Esophagus (tissue), 2 donors: ENCODE measurements around the gene GNAO1. TPM values are rescaled to one million over a fixed set of nuclear protein-coding genes. Genes with fewer than 3 reads are reported as not detected.

ENCODE experiments used
- H3K27ac ChIP-seq, 2 donors: one replicate each; pipeline ENCODE4 v1.5.1; 2013; ENCODE audit warnings: low read depth in 2 of 2, mild to moderate bottlenecking in 2 of 2, inconsistent platforms in 1 of 2, low read length in 1 of 2, moderate library complexity in 1 of 2
- H3K27me3 ChIP-seq, 2 donors: one replicate each; pipeline ENCODE4 v1.6.1; 2013; ENCODE audit warnings: low read length in 2 of 2, control low read depth in 1 of 2, mild to moderate bottlenecking in 1 of 2; ENCODE audit not compliant: insufficient read depth in 2 of 2, control insufficient read depth in 1 of 2
- H3K36me3 ChIP-seq, 2 donors: one replicate each; pipeline ENCODE4 v1.6.1; 2013; ENCODE audit warnings: low read length in 1 of 2; ENCODE audit not compliant: control insufficient read depth in 2 of 2, insufficient read depth in 2 of 2
- H3K4me1 ChIP-seq, 2 donors: one replicate each; pipeline ENCODE4 v1.6.1; 2013; ENCODE audit warnings: low read length in 1 of 2; ENCODE audit not compliant: control insufficient read depth in 2 of 2, insufficient read depth in 2 of 2
- H3K4me3 ChIP-seq, 2 donors: one replicate each; pipeline ENCODE4 v1.5.1; 2013; ENCODE audit warnings: low read length in 2 of 2, mild to moderate bottlenecking in 2 of 2, low read depth in 1 of 2, moderate library complexity in 1 of 2
- H3K9me3 ChIP-seq, 2 donors: one replicate each; pipeline ENCODE4 v1.6.1; 2013; ENCODE audit warnings: mild to moderate bottlenecking in 2 of 2, low read depth in 1 of 2, low read length in 1 of 2, moderate library complexity in 1 of 2; ENCODE audit not compliant: control insufficient read depth in 2 of 2, insufficient read depth in 1 of 2
- WGBS, 2 donors: extraction: QIAGEN DNeasy Blood & Tissue Kit; methylation state at CpG; one replicate each; pipeline ENCODE4 v1.1.7; 2013; 5-methylcytosine and 5-hydroxymethylcytosine counted together
- polyA plus RNA-seq, 2 donors: library from polyadenylated mRNA; stranded (reverse); fragments of 200-250 nt; gene quantifications; one replicate each; pipeline ENCODE4 v1.2.3, GENCODE V29; 2013
- donor health status: healthy with polysubstance abuse.
- donor health status: Bipolar disorder and iron deficiency.

The GNAO1 gene
- polyA plus RNA-seq, 2 donors, result 0.75 to 1.0 TPM

DNA sequence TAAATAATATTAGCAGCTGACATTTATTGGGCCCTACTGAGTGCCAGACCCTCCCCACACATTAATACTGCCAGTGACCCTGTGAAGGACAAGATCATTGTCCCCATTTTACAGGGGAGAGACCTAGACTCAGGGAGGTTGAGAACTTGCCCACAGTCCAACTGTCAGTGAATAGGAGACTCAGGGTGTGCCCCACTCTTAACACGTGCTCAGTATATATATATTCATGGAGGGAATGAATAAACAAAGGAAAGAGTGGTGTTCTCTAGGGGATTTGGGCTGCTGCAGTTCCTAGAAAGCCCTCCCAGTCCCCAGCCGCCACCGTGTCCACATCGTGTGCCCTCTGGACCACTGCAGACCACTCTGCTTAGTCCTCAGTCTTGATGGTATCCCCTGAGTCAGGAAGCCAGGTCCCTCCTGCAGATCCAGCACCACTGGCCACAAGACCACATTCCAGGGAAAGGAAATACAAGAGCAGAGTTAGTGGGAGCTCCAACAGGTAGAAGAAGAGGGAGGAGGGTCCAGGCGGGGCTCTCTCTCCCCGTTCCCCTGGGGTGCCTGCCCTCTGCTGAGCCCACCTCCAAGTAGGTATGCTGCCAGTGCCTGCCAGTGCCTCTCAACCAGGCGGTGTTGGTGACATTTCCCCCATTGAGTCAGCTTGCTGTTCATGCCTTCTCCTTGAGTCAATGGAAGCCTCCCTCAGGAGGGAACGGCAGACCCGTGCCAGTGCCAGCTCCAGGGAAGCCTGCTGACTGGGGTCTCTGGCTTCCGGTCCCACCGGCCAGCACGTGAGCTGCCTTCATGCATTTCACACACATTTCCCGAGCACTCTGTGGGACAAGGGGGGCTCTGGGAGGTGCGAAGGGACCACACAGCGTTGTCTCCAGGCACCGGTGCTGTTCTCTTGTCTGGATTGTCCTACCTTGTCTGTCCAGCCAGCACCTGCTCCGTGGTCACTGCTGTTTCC, 75.6 kb downstream of the GNAO1 start:
- no peaks in the 10 kb centered on the region for H3K36me3 ChIP-seq
- 86 to 87% methylated on average over 17 of the region's 17 CpGs for WGBS, 2 donors
- no peaks in the 10 kb centered on the region for H3K9me3 ChIP-seq
- H3K27me3 ChIP-seq, result no peaks in the 10 kb centered on the region
- no peaks in the 10 kb centered on the region for H3K4me1 ChIP-seq
- H3K4me3 ChIP-seq, result no peak overlapping the region
- H3K27ac ChIP-seq, result no peak overlapping the region

DNA sequence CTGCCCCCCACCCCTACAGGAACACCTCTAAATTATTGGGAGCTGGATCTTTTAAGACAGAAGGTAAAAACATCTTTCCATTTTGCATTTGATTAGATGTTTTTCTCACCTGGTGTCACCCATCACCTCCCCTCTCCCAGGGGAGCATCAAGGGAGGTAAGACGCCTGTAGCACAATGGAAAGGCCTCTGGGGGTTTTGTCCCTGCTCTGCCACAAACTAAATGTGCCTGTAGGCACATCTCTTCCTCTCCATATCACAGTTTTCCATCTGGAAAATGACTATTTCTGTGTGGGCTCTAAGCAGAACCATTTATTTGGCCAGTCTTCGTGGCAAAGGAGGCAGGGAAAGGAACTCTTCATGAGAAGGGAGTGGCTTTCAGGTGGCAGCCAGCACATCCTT, 76.6 kb downstream of the GNAO1 start:
- no peaks in the 10 kb centered on the region for H3K9me3 ChIP-seq
- H3K27ac ChIP-seq, result no peak overlapping the region
- no peaks in the 10 kb centered on the region for H3K36me3 ChIP-seq
- no peak overlapping the region for H3K4me3 ChIP-seq
- no peaks in the 10 kb centered on the region for H3K4me1 ChIP-seq
- H3K27me3 ChIP-seq, result no peaks in the 10 kb centered on the region
- WGBS, 2 donors, result 68 to 74% methylated on average over 2 of the region's 2 CpGs

DNA sequence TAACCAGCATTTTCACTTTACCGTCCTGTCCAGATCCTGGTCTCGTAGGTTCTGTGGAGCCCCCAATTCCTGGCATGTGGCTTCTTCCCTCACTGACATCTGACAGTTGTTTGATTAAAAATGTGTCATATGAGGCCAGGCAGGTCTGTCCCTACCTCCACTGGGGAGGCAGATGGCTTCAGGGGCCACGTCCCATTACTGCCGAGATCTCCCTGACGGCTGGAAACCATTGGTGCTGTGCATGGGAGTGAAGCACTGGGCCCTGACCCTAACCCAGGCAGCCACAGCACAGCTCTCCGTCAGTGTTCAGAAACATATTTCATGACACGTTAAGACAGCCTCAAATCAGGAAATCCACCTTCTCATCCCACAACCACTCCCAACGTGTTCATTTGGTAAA, 77.5 kb downstream of the GNAO1 start:
- no peaks in the 10 kb centered on the region for H3K36me3 ChIP-seq
- H3K9me3 ChIP-seq, result no peaks in the 10 kb centered on the region
- peak overlapping the region in 1 of 2 donors; percentile 14 for H3K27ac ChIP-seq
- no peak overlapping the region for H3K4me3 ChIP-seq
- 83 to 90% methylated on average over 8 of the region's 8 CpGs for WGBS, 2 donors
- no peaks in the 10 kb centered on the region for H3K27me3 ChIP-seq
- H3K4me1 ChIP-seq, result no peaks in the 10 kb centered on the region

DNA sequence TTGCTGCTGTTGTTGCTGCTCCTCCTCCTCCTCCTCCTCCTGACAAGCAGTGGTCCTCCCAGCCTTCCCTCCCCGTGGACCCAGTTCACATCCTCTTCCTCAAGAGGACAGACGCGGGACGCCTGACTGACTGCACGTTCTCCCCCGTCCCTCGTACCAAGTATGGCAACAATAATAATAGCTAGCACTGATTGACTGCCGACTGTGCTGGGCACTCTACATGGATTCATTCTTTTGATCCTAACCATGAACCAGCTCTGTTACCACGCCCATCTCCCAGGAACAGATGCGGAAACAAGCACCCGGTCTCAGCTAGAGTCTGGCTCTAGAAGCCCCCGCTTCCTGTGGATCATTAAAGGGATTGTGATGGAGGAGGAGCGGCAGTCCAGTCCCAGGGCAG, 78.0 kb downstream of the GNAO1 start:
- Histone ChIP-seq H3K36me3 (no peaks in the 10 kb centered on the region), H3K9me3 (no peaks in the 10 kb centered on the region), H3K27me3 (no peaks in the 10 kb centered on the region), H3K4me3 (no peak overlapping the region), H3K27ac (peak overlapping the region in 1 of 2 donors; percentile 38), H3K4me1 (no peaks in the 10 kb centered on the region)
- 81 to 83% methylated on average over 13 of the region's 13 CpGs for WGBS, 2 donors

DNA sequence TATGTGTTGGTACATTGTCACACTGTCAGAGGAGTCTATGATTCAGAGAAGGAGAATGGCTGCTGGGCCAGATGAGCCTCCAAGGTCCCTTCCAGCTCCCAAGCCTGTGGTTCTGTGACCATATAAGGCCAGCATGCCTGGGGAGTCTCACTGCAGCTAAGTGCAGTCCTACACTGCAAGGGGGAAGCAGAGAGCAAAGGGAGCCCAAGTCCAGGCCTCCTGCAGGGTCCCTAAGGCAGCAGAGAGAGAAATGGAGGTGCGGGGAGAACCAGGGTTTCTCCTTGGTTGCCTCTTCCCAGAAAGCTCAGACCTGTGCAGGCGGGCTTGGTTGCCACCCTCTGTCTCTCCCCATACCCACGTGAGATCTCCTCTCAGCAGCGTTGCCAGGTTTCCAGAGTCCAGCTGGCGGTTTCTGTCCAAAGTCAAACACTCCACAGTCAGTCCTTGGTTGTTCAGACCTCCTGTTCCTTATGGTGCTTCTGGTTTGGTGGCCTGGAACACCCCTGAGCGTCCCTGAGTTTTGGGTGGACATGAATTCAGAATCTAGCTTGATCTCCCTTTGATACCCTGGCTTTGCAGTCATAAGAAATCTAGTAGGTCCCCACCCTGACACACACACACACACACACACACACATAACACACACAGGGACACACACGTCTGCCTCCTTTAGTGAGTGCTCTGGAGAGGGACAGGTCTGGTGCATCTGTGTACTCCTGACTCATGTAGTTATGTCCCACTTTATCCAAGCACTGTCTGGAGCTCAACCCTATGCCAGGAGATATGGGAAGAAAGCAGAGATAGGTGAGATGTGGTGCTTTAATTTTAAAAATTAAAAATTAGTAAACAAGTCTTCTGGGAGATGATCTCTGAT, 78.8 kb downstream of the GNAO1 start:
- WGBS, 2 donors, result 72 to 79% methylated on average over 7 of the region's 7 CpGs
- Histone ChIP-seq H3K27me3 (no peaks in the 10 kb centered on the region), H3K27ac (peak overlapping the region in 1 of 2 donors; percentile 36), H3K4me3 (no peak overlapping the region), H3K36me3 (no peaks in the 10 kb centered on the region), H3K4me1 (no peaks in the 10 kb centered on the region), H3K9me3 (peaks cover 0 to under 1% of the 10 kb centered on the region in 2 donors)

DNA sequence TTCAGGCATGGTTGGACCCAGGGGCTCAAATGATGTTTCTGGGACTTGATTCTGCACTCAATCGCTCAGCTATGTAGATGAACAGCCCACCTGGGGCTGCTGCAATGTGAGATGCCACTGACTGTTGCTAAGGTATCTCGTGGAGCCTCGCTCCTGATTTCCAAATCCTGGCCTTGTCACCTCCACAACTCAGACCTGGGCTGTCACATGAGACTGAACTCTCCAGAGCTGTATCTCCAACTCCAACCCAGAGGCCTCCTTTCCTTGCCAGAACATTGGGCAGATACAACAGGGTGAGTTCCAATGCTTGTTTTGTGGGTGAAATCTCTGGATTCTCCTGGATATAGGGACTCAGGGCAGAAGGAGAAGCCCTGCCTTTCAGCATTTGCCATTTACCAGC, 79.5 kb downstream of the GNAO1 start:
- H3K4me3 ChIP-seq, result no peak overlapping the region
- 92 to 94% methylated on average over 3 of the region's 3 CpGs for WGBS, 2 donors

DNA sequence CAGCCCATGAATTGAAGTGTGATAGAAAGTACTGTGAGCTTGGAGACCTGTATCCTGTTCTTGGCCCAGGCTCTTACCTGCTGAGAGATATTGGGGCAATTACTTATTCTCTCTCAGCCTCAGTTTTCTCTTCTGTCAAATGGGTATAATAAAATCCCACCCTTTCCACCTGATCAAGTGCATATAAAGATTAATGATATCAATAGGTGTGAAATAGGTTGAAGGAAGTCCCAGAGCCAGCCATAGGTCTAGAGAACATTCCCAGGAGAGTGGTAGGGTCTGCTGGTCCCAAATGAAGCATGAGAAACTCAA, 81.2 kb downstream of the GNAO1 start:
- H3K27ac ChIP-seq, result no peak overlapping the region
- no peaks in the 10 kb centered on the region for H3K36me3 ChIP-seq
- H3K4me3 ChIP-seq, result no peak overlapping the region
- H3K4me1 ChIP-seq, result no peaks in the 10 kb centered on the region
- H3K9me3 ChIP-seq, result peaks cover 0 to 2% of the 10 kb centered on the region in 2 donors
- no peaks in the 10 kb centered on the region for H3K27me3 ChIP-seq

More for the DNA sequence above, 79.5 kb downstream of the GNAO1 start:
- no peak overlapping the region for H3K27ac ChIP-seq
- peaks cover 0 to 2% of the 10 kb centered on the region in 2 donors for H3K9me3 ChIP-seq
- no peaks in the 10 kb centered on the region for H3K36me3 ChIP-seq
- H3K4me1 ChIP-seq, result no peaks in the 10 kb centered on the region
- H3K27me3 ChIP-seq, result no peaks in the 10 kb centered on the region

DNA sequence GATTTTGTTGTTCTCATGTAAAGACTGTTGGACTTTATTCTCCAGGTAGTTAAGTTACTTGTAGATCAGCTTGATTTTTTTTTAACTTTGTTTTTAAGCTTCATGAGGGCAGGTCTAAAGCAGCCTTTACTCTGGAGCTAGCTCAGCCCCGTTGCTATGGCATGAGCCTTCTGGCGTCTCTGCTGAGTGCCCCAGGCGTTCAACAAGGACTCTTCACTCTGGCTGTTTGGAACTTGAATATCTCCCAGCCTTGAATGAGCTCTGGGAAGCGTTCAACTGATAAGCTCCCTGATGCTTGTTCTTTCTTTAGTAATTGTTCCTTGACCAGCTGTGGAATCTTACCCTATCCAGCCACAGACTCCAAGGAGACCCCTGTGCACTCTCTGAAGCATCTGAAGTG, 82.3 kb downstream of the GNAO1 start:
- no peaks in the 10 kb centered on the region for H3K36me3 ChIP-seq
- H3K4me3 ChIP-seq, result no peak overlapping the region
- H3K9me3 ChIP-seq, result peaks cover 0 to 2% of the 10 kb centered on the region in 2 donors
- H3K27me3 ChIP-seq, result no peaks in the 10 kb centered on the region
- H3K27ac ChIP-seq, result no peak overlapping the region
- H3K4me1 ChIP-seq, result no peaks in the 10 kb centered on the region
- 67 to 77% methylated on average over 4 of the region's 4 CpGs for WGBS, 2 donors

DNA sequence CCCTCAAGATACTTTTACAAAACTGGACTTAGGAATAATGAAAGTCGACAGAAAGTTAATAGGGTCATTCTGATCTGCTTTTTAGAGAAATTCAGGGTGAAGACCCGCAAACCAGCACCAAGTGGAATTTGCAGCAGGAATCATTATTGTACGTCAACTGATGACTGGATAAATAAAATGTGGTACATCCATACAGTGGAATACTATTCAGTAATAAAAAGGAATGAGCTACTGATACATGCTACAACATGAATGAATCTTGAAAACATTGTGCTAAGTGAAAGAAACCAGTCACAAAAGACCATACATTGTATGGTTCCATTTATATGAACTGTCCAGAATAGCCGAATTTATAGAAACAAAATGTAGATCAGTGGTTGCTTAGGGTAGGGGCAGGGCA, 83.1 kb downstream of the GNAO1 start:
- 90 to 95% methylated on average over 4 of the region's 4 CpGs for WGBS, 2 donors
- Histone ChIP-seq H3K9me3 (peaks cover 0 to 2% of the 10 kb centered on the region in 2 donors), H3K27ac (no peak overlapping the region), H3K27me3 (no peaks in the 10 kb centered on the region), H3K4me3 (no peak overlapping the region), H3K36me3 (no peaks in the 10 kb centered on the region), H3K4me1 (no peaks in the 10 kb centered on the region)
